ENCODE measurements around the gene PHAF1.

PHAF1 gene

DNA sequence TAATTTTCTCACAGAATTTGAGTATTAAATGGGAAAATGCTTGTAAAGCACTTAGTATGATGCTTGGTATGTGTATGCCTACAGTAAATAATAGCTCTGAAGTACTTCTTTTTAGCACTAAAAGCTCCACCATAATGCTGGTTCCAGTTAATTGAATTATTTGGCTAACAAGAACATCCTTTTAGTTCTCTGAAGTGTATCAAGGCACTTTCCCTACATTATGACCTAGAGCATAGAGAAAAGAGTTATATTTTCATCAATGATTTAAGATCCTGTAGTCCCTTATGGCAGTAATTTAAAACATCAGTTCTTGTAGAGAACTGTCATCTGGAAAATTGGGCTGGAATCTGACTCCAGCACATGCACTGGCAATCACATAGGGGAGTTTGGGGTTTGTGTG lies 21.9 kb upstream of the PHAF1 start:
- H3K27ac ChIP-seq (replicated peaks): no peak overlapping the region
- no peak overlapping the region for H3K4me3 ChIP-seq (replicated peaks; ENCODE audit: insufficient read depth, low read length)
- TF ChIP-seq SPI1 (IDR thresholded peaks at IDR 0.05; ENCODE audit: borderline replicate concordance, low read depth) (no peak), GABPA (IDR thresholded peaks at IDR 0.05; ENCODE audit: low read depth) (no peak), CTCF (IDR thresholded peaks at IDR 0.05; ENCODE audit: insufficient read depth, low read length) (no peak), POLR2AphosphoS5 (IDR thresholded peaks at IDR 0.05; ENCODE audit: low read depth) (no peak), REST (IDR thresholded peaks at IDR 0.05; ENCODE audit: insufficient replicate concordance, low read depth) (no peak)
- DNase-seq (ENCODE audit: low read depth in 1 of 2, low spot score in 1 of 2): no peak
- no peaks in the 10 kb centered on the region for H3K27me3 ChIP-seq (ENCODE audit: insufficient read depth, poor library complexity, severe bottlenecking)

DNA sequence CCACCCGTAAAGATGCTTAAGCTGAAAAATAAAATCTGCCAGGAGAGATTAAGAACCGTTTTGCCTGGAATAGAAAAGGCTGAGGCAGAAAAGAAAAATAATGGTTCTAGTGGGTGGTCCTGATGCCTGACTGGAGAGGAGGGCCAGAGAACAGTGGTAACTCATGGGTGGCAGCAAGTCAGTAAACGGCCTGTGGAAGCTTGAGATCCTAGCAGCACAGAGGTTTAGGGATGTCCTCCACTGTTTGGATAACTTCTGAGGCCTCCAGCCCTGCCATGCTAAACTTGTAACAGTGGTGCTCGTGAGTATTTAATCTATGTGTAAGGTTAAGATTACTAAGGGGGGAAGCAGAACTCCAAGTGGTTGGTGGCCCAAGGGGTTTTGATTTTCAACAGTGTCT lies 21.2 kb upstream of the PHAF1 start:
- no peaks in the 10 kb centered on the region for H3K27me3 ChIP-seq (ENCODE audit: insufficient read depth, poor library complexity, severe bottlenecking)
- no peak for DNase-seq (ENCODE audit: low read depth in 1 of 2, low spot score in 1 of 2)
- TF ChIP-seq SPI1 (IDR thresholded peaks at IDR 0.05; ENCODE audit: borderline replicate concordance, low read depth): no peak
- TF ChIP-seq GABPA (IDR thresholded peaks at IDR 0.05; ENCODE audit: low read depth): no peak
- no peak for TF ChIP-seq CTCF (IDR thresholded peaks at IDR 0.05; ENCODE audit: insufficient read depth, low read length)
- TF ChIP-seq REST (IDR thresholded peaks at IDR 0.05; ENCODE audit: insufficient replicate concordance, low read depth): no peak
- no peak for TF ChIP-seq POLR2AphosphoS5 (IDR thresholded peaks at IDR 0.05; ENCODE audit: low read depth)
- H3K4me3 ChIP-seq (replicated peaks; ENCODE audit: insufficient read depth, low read length): no peak overlapping the region
- no peak overlapping the region for H3K27ac ChIP-seq (replicated peaks)

GRCh38 chr16:67089101-67089500 lies 20.6 kb upstream of the PHAF1 start:
- DNase-seq (ENCODE audit: low read depth in 1 of 2, low spot score in 1 of 2): no peak
- no peaks in the 10 kb centered on the region for H3K27me3 ChIP-seq (ENCODE audit: insufficient read depth, poor library complexity, severe bottlenecking)
- no peak overlapping the region for H3K27ac ChIP-seq (replicated peaks)
- no peak overlapping the region for H3K4me3 ChIP-seq (replicated peaks; ENCODE audit: insufficient read depth, low read length)
- TF ChIP-seq SPI1 (IDR thresholded peaks at IDR 0.05; ENCODE audit: borderline replicate concordance, low read depth) (no peak), GABPA (IDR thresholded peaks at IDR 0.05; ENCODE audit: low read depth) (no peak), CTCF (IDR thresholded peaks at IDR 0.05; ENCODE audit: insufficient read depth, low read length) (no peak), REST (IDR thresholded peaks at IDR 0.05; ENCODE audit: insufficient replicate concordance, low read depth) (no peak), POLR2AphosphoS5 (IDR thresholded peaks at IDR 0.05; ENCODE audit: low read depth) (no peak)

Measured in HL-60 (cell line).